A673 (cell line): ENCODE data around the gene UBE2G1. TPM values are rescaled to one million over a fixed set of nuclear protein-coding genes. Genes with fewer than 3 reads are reported as not detected.
"Not testable (repeated sequence)": the region's sequence is repeated elsewhere in the genome, so short reads cannot be mapped to it uniquely, and the experiment has no call there.

Source experiments
- BruUV-seq: library from RNA; stranded (reverse); fragments of 400-500 nt; replicated peaks from 2 replicates; lab custom pipeline; 2021; lab: Mats Ljungman, UMichigan
- CTCF ChIA-PET: fragments of 300-600 bp; sonication (Branson Sonifier 250); formaldehyde crosslinking; loops from one replicate; lab custom pipeline; 2022; ENCODE audit warnings: antibody characterized with exemption; lab: Charles Lee
- POLR2A ChIA-PET: fragments of 300-600 bp; sonication (Branson Sonifier 250); formaldehyde crosslinking; loops from one replicate; lab custom pipeline; 2022; ENCODE audit warnings: antibody characterized with exemption; ENCODE audit not compliant: low non-redundant PET; lab: Charles Lee
- DNase-seq: peaks from one replicate; pipeline ENCODE4 v3.0.0-alpha.2; 2015; ENCODE audit warnings: low spot score
- H3K27ac ChIP-seq: fragments of 200-600 bp; sonication (generic); 2 replicates; pipeline ENCODE4 v1.5.1; 2016; ENCODE audit warnings: mixed run types, low read depth, mild to moderate bottlenecking, mixed read lengths, antibody characterized with exemption, low read length; ENCODE audit not compliant: poor library complexity, severe bottlenecking
- H3K27me3 ChIP-seq: fragments of 200-600 bp; sonication (generic); replicated peaks from 2 replicates; pipeline ENCODE4 v1.6.1; 2017; ENCODE audit warnings: mixed run types, low read depth, mild to moderate bottlenecking, mixed read lengths, antibody characterized with exemption, low read length; ENCODE audit not compliant: insufficient read depth, poor library complexity
- H3K36me3 ChIP-seq: fragments of 200-600 bp; sonication (generic); 2 replicates; pipeline ENCODE4 v1.6.1; 2016; ENCODE audit warnings: mixed run types, mild to moderate bottlenecking, mixed read lengths, antibody characterized with exemption, low read length; ENCODE audit not compliant: insufficient read depth, poor library complexity, severe bottlenecking
- H3K4me1 ChIP-seq: fragments of 200-600 bp; sonication (generic); 2 replicates; pipeline ENCODE4 v1.6.1; 2017; ENCODE audit warnings: mixed run types, mild to moderate bottlenecking, mixed read lengths, antibody characterized with exemption, low read length; ENCODE audit not compliant: insufficient read depth, poor library complexity, severe bottlenecking
- H3K4me3 ChIP-seq: fragments of 200-600 bp; sonication (generic); 2 replicates; pipeline ENCODE4 v1.5.1; 2016; ENCODE audit warnings: low read depth, mixed run types, mild to moderate bottlenecking, mixed read lengths, low read length; ENCODE audit not compliant: poor library complexity, severe bottlenecking
- H3K9me3 ChIP-seq: fragments of 200-600 bp; sonication (generic); 2 replicates; pipeline ENCODE4 v1.6.1; 2016; ENCODE audit warnings: mixed run types, low read depth, mild to moderate bottlenecking, mixed read lengths, antibody characterized with exemption, low read length; ENCODE audit not compliant: poor library complexity, severe bottlenecking
- CTCF ChIP-seq: fragments of 300-800, 200-600 bp; sonication (generic); conservative IDR thresholded peaks from 2 replicates; pipeline ENCODE4 v1.5.1; 2017; ENCODE audit warnings: low read depth, mild to moderate bottlenecking, antibody characterized with exemption, low read length, moderate library complexity, mixed read lengths
- EZH2 ChIP-seq: fragments of 200-600 bp; sonication (generic); IDR thresholded peaks from 2 replicates; pipeline ENCODE4 v1.6.1; 2017; ENCODE audit warnings: borderline replicate concordance, low read depth, mild to moderate bottlenecking, mixed read lengths, antibody characterized with exemption, low read length; ENCODE audit not compliant: poor library complexity, severe bottlenecking
- intact Hi-C: fragments of 100-400 bp; cut with micrococcal nuclease; formaldehyde crosslinking; loops from one replicate; pipeline ENCODE4 v1.10.0; 2022; ENCODE audit not compliant: unreplicated experiment
- total RNA-seq: library from RNA; stranded (reverse); gene quantifications from 2 replicates; pipeline ENCODE4 v1.2.3, GENCODE V29; 2021

The UBE2G1 gene
- total RNA-seq, 1 experiment from 2014 or later, result 107 TPM

GRCh38 chr17:4369557-4370230 lies 3.2 kb upstream of the UBE2G1 start:
- ChIA-PET POLR2A (no interaction called here), CTCF (no interaction called here)
- Histone ChIP-seq H3K9me3 (no peaks in the 10 kb centered on the region), H3K27me3 (no peaks in the 10 kb centered on the region), H3K4me3 (no peak overlapping the region), H3K4me1 (peaks cover 3% of the 10 kb centered on the region), H3K27ac (no peak overlapping the region), H3K36me3 (no peaks in the 10 kb centered on the region)
- no TSS peak for BruUV-seq
- DNase-seq, result no peak
- intact Hi-C loops, result no loop called here
- TF ChIP-seq CTCF, result no peak
- no peak for TF ChIP-seq EZH2

DNA sequence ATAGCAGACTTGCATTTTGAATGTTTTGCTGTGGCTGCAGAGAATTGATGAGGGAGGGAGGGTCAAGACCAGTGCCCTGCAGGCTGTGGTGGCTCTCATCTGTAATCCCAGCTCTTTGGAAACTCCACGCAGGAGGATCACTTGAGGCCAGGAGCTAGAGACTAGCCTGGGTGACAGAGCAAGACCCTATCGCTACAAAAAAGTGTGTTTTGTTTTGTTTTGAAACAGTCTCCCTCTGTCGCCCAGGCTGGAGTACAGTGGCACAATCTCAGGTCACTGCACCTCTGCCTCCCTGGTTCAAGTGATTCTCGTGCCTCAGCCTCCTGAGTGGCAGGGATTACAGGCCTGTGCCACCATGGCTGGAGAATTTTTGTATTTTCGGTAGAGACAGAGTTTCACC lies 1.9 kb upstream of the UBE2G1 start:
- intact Hi-C loops, result no loop called here
- Histone ChIP-seq H3K27ac (no peak overlapping the region), H3K27me3 (no peaks in the 10 kb centered on the region), H3K36me3 (no peaks in the 10 kb centered on the region), H3K4me3 (no peak overlapping the region), H3K9me3 (no peaks in the 10 kb centered on the region), H3K4me1 (peaks cover 6% of the 10 kb centered on the region)
- CTCF ChIA-PET, result no interaction called here
- no peak for DNase-seq
- BruUV-seq, result no TSS peak
- no peak for TF ChIP-seq CTCF
- no peak for TF ChIP-seq EZH2
- POLR2A ChIA-PET, result no interaction called here

GRCh38 chr17:4367177-4367576 lies 702 bp upstream of the UBE2G1 start:
- H3K4me3 ChIP-seq, result peak overlapping the region; percentile 100
- H3K9me3 ChIP-seq, BruUV-seq, H3K27me3 ChIP-seq, CTCF ChIA-PET, DNase-seq, H3K27ac ChIP-seq, intact Hi-C loops, H3K36me3 ChIP-seq, H3K4me1 ChIP-seq, POLR2A ChIA-PET: not testable (repeated sequence)
